ENCODE results near the gene LIN28A.
"Not testable (repeated sequence)": the region's sequence is repeated elsewhere in the genome, so short reads cannot be mapped to it uniquely, and the experiment has no call there.

Gene LIN28A

GRCh38 chr1:26410706-26411623 lies at the start of gene LIN28A:
Gene LIN28A (plus strand): TSS chr1:26410817. CDS start chr1:26410892, 75 bp downstream.
- no peak for DNase-seq

GRCh38 chr1:26361605-26362122 lies 49.0 kb upstream of the LIN28A start:
- no peak for DNase-seq

- DNase-seq = no peak
These were observed 48.3 kb upstream of the LIN28A start for GRCh38 chr1:26362331-26362730.

GRCh38 chr1:26363549-26364448 lies 46.8 kb upstream of the LIN28A start:
- DNase-seq = peak; percentile 89

GRCh38 chr1:26364956-26365355 lies 45.7 kb upstream of the LIN28A start:
- DNase-seq = no peak

- no peak for DNase-seq
These were observed 43.2 kb upstream of the LIN28A start for GRCh38 chr1:26367441-26367840.

GRCh38 chr1:26368006-26368405 lies 42.6 kb upstream of the LIN28A start:
- no peak for DNase-seq

GRCh38 chr1:26368486-26368885 lies 42.1 kb upstream of the LIN28A start:
- no peak for DNase-seq

- no peak for DNase-seq
These were observed 39.8 kb upstream of the LIN28A start for GRCh38 chr1:26370591-26371382.

- no peak for DNase-seq
These were observed 38.6 kb upstream of the LIN28A start for GRCh38 chr1:26372039-26372438.

- not testable (repeated sequence) for DNase-seq
These were observed 38.0 kb upstream of the LIN28A start, which contains the start of gene ZNF683 for GRCh38 chr1:26372611-26373010. Gene ZNF683 (minus strand): TSS chr1:26372750. CDS start chr1:26368571, 4,179 bp downstream.

GRCh38 chr1:26373281-26373680 lies 37.3 kb upstream of the LIN28A start:
- no peak for DNase-seq

GRCh38 chr1:26373789-26374188 lies 36.8 kb upstream of the LIN28A start:
- no peak for DNase-seq

GRCh38 chr1:26374361-26374760 lies 36.3 kb upstream of the LIN28A start:
- not testable (repeated sequence) for DNase-seq

GRCh38 chr1:26375081-26375480 lies 35.5 kb upstream of the LIN28A start:
- DNase-seq = no peak

GRCh38 chr1:26376050-26376449 lies 34.6 kb upstream of the LIN28A start:
- no peak for DNase-seq

- DNase-seq = peak; percentile 50
These were observed 32.3 kb upstream of the LIN28A start for GRCh38 chr1:26378088-26378878.

- DNase-seq = no peak
These were observed 31.8 kb upstream of the LIN28A start for GRCh38 chr1:26378879-26379251.

GRCh38 chr1:26384076-26384475 lies 26.5 kb upstream of the LIN28A start:
- DNase-seq = no peak

GRCh38 chr1:26385063-26385462 lies 25.6 kb upstream of the LIN28A start:
- DNase-seq = not testable (repeated sequence)

- no peak for DNase-seq
These were observed 23.2 kb upstream of the LIN28A start for GRCh38 chr1:26387447-26387846.
